Activated CD8-positive, alpha-beta memory T cell treated with anti-CD3 and anti-CD28 coated beads, Interleukin-2, amount 50 U/mL, for 1 hour (primary cell): Measurements from ENCODE around the gene ZNF345.

Source experiments
- DNase-seq: peaks from one replicate; pipeline ENCODE4 v3.0.0-alpha.2; 2020; ENCODE audit errors: extremely low read depth

The ZNF345 gene

GRCh38 chr19:36850559-36851442 is at the start of gene ZNF345:
Gene ZNF345, plus strand, starts transcription at chr19:36850876. Its CDS starts 25,955 bp downstream, at chr19:36876831.
- peak; percentile 72 for DNase-seq

GRCh38 chr19:36805364-36805763 is 45.3 kb upstream of the ZNF345 start:
- DNase-seq: no peak

GRCh38 chr19:36807029-36807428 is 43.6 kb upstream of the ZNF345 start:
- no peak for DNase-seq

- no peak for DNase-seq
Observed at GRCh38 chr19:36819130-36819630, 31.5 kb upstream of the ZNF345 start.

- no peak for DNase-seq
Observed at GRCh38 chr19:36821758-36822157, 28.9 kb upstream of the ZNF345 start.

DNA sequence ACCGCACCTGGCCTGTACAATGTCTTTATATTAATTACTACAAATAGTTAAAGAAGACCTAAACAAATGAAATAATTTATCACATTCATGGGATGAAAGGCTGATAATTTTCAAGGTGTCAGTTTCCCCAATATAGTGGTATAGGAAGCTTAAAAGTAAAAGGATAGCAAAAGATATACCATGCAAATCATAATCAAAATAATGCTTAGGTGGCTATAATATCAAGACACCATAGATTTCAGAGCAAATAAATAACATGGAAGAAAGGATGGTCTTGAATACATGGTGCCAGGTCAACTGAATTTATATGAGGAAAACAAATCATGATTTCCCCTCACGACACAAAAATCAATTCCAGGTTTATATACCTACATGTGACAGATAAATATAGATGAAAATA is 17.2 kb upstream of the ZNF345 start:
- no peak for DNase-seq

DNA sequence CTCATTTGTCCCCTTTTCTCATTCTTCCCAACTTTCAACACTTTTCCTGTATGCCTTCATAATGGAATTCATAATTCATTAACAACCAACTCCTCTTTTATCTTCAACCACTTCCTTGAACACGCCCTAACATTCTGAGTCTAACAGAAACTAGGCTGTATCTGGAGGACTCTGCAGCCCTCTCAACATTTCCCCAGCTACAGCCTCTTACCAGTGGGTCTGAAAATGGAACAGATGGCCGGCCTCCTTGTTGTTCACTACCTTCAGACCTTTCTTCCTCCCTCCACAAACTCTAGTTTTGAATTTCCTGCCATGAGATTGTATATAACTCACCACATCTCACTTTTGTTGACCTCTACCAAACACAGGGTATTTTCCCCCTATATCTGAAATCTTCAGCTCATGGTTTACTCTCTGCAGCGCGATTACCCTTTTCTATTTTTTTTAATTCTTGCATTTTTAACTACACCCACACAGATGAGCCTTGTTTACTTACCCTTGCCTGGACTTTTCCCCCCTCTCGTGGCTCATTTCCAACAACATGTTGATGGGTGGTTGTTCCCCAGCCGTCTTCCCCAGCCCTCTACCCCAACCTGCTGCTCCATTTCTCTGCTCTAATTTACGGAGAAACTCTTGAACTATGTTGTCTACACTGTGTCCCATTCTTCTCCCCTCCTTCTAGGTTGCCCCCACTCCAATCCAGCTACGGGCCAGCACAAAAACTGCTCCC is 13.3 kb upstream of the ZNF345 start:
- no peak for DNase-seq

GRCh38 chr19:36837906-36838783 is 12.5 kb upstream of the ZNF345 start, which contains the start of gene ZNF790:
Gene ZNF790, minus strand, starts transcription at chr19:36838387. Its CDS starts 12,768 bp downstream, at chr19:36825619.
- peak; percentile 72 for DNase-seq

- no peak for DNase-seq
Observed at GRCh38 chr19:36838784-36839324, 11.8 kb upstream of the ZNF345 start.

DNA sequence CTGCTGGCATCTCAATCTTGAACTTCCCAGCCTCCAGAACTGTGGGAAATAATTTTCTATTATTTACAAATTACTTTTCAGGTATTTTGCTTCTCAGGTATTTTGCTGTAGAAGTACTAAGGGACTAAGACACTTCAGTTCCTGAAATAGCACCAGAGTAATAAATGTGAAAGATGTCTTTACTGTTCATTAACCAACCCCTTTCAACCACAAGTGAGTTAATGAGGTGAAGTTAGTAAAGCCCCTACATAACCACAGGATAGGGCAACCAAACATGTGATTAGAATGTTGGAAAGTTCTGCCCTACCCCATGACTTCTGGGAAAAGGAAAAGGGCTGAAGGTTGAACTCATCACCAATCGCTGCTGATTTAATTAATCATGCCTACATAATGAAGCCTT is 2.7 kb upstream of the ZNF345 start:
- no peak for DNase-seq

DNA sequence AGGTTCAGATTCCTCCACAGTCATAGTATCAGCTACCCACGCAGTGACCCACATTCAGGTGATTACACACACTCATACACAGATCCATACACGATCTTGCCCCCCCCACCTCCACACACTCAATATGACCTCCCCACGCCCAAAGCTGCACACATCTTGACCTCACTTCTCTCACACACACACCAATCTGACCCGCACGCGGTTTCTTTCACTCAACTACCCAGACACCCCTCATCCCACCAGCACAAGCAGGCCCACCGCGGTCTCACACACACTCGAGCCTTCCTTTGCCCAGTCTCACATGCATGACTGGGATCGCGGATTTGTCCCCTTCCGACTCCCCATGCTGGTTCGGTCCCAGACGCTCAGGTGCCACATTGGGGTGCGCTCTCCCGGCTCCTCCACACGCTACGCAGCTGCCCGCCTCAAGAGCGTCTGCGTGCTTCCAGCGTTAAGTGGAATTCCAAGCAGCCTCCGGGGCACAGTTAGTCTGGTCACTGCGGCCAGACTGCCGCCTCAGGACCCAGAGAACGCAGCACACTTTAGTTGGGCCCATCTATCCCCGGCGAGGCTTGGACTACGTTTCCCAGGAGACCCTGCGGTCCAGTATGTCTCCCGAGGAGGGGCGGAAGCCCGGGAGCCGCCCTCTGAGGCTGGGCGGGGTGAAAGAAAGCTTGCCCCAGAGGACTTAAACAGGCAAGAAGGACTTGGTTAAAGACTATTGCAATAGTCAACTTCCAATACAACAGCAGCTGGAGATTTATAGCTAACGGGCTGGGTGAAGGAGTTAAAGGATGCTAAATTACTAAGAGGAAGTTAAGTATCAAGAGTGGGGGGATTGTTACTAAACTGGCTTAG is 746 bp upstream of the ZNF345 start:
- DNase-seq: peak; percentile 65

GRCh38 chr19:36851898-36852297 is 1.2 kb downstream of the ZNF345 start:
- DNase-seq: no peak

GRCh38 chr19:36876993-36877938 is 26.6 kb downstream of the ZNF345 start:
- DNase-seq: no peak

- no peak for DNase-seq
Observed at GRCh38 chr19:36891768-36892357, 41.2 kb downstream of the ZNF345 start.

DNA sequence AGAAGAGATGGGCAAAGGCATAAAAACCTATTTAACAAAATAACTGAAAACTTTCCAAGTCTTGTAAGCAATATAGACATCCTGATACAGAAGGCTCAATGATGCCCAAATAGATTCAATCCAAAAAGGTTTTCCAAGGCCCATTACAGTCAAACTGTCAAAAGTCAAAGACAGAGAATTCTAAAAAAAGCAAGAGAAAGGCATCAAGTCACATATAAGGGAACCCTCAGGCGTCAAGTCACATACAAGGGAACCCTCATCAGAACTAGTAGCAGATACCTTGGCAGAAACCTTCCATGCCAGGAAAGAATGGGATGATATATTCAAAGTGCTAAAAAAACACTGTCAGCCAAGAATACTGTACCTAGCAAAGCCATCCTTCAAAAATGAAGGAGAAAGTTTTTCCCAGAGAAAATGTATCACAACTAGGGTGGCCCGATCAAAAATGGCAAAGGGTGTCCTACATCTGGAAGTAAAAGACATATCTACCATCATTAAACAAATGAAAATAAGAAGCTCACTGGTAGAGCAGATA is 44.2 kb downstream of the ZNF345 start:
- DNase-seq: no peak

DNA sequence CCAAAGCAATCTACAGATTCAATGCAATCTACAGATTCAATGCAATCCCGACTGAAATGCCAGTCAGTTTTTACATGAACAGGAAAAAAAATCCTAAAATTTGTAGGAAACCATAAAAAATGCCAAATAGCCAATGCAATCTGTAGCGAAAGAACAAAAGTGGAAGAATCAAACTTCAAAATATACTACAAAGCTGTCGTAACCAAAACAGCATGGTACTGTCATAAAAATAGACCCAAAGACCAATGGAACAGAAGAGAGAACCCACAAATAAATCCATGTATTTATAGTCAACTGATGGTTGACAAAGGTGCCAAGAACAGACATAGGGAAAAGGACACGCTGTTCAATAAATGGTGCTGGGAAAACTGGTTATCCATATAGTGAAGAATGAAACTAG is 47.7 kb downstream of the ZNF345 start:
- no peak for DNase-seq

GRCh38 chr19:36915992-36916830 is 65.5 kb downstream of the ZNF345 start, which contains the start of the genes ZNF568 and ZNF829:
Gene ZNF568, plus strand, starts transcription at chr19:36916332. Its CDS starts 6,439 bp downstream, at chr19:36922771.
Gene ZNF829, minus strand, starts transcription at chr19:36916291. Its CDS starts 1,124 bp downstream, at chr19:36915167.
- peak; percentile 84 for DNase-seq
